GM21423 (cell line): ENCODE measurements around the gene RPL39.
"Not testable (repeated sequence)": the region's sequence is repeated elsewhere in the genome, so short reads cannot be mapped to it uniquely, and the experiment has no call there.

Source experiments
- ATAC-seq: cut with Tn5 transposase; IDR thresholded peaks from one replicate; pipeline ENCODE4 v1.9.1; 2021; ENCODE audit warnings: mild to moderate bottlenecking, moderate library complexity; ENCODE audit not compliant: unreplicated experiment

RPL39 gene

GRCh38 chrX:119791437-119792231 lies at the start of gene RPL39:
Gene RPL39, minus strand, starts transcription at chrX:119791630. Its CDS starts 54 bp downstream, at chrX:119791576.
- peak; percentile 95 for ATAC-seq

GRCh38 chrX:119833905-119834304 lies 42.5 kb upstream of the RPL39 start:
- ATAC-seq: no peak

GRCh38 chrX:119828446-119828845 lies 37.0 kb upstream of the RPL39 start:
- ATAC-seq: no peak

- no peak for ATAC-seq
Observed at GRCh38 chrX:119826399-119826959, 35.0 kb upstream of the RPL39 start.

GRCh38 chrX:119824221-119824620 lies 32.8 kb upstream of the RPL39 start:
- not testable (repeated sequence) for ATAC-seq

GRCh38 chrX:119821703-119822102 lies 30.3 kb upstream of the RPL39 start:
- peak; percentile 98 for ATAC-seq

GRCh38 chrX:119817130-119817690 lies 25.8 kb upstream of the RPL39 start:
- ATAC-seq: no peak

GRCh38 chrX:119816300-119816699 lies 24.9 kb upstream of the RPL39 start:
- no peak for ATAC-seq

- no peak for ATAC-seq
Observed at GRCh38 chrX:119809185-119809666, 17.8 kb upstream of the RPL39 start.

GRCh38 chrX:119808461-119808860 lies 17.0 kb upstream of the RPL39 start:
- not testable (repeated sequence) for ATAC-seq

- ATAC-seq: no peak
Observed at GRCh38 chrX:119802546-119802945, 11.1 kb upstream of the RPL39 start.

- ATAC-seq: no peak
Observed at GRCh38 chrX:119801253-119802221, 10.1 kb upstream of the RPL39 start.

GRCh38 chrX:119790977-119791436 lies 423 bp downstream of the RPL39 start:
- peak; percentile 19 for ATAC-seq

- no peak for ATAC-seq
Observed at GRCh38 chrX:119784747-119785446, 6.5 kb downstream of the RPL39 start.

GRCh38 chrX:119783026-119783425 lies 8.4 kb downstream of the RPL39 start:
- no peak for ATAC-seq

GRCh38 chrX:119778829-119779228 lies 12.6 kb downstream of the RPL39 start:
- no peak for ATAC-seq

GRCh38 chrX:119775517-119776238 lies 15.8 kb downstream of the RPL39 start:
- no peak for ATAC-seq

GRCh38 chrX:119769388-119769787 lies 22.0 kb downstream of the RPL39 start:
- ATAC-seq: not testable (repeated sequence)

- not testable (repeated sequence) for ATAC-seq
Observed at GRCh38 chrX:119768436-119768835, 23.0 kb downstream of the RPL39 start.
